ENCODE data around the gene RBBP8NL.

DNA sequence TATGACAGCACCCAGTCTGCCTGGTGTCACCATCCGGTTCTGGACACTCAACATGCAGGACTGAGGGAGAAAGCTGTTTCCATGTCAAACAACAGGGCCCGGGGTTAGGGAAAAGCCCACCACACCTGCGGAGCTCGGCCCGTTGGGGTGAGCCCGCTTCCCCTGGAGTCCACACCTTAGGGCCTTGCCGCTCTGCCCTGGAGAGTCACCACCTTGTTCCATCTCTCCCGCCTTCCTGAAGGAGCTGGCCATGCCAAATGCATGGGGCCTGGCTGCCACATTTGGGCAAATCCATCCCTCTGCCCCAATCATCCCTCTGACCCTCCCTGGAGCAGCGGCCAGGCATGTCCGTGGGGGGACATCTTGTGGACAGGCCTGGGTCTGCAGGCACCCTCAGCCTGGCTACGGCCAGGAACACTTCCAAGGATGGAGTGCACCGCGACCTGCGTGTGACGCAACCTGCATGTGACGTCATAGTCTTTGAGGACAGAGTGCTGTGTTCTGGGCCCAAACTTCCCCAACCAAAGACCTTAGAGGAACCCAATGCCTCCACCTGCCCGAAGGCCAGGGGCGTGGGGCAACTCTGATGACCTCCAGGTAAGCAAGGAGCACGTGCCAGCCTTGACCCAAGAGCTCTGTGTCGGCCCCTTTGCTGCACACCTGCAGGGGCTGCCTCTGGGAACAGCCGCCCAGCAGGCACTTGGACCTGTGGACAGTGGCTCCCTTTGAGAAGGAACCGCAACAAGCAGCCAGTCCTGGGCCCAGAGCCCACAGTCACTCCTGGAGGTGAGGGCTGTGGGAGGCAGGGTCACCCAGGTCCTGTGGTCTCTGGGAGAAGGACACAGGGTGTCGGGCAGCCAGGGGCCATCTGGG, 22.0 kb downstream of the RBBP8NL start:
- TF ChIP-seq, protein P1, sequence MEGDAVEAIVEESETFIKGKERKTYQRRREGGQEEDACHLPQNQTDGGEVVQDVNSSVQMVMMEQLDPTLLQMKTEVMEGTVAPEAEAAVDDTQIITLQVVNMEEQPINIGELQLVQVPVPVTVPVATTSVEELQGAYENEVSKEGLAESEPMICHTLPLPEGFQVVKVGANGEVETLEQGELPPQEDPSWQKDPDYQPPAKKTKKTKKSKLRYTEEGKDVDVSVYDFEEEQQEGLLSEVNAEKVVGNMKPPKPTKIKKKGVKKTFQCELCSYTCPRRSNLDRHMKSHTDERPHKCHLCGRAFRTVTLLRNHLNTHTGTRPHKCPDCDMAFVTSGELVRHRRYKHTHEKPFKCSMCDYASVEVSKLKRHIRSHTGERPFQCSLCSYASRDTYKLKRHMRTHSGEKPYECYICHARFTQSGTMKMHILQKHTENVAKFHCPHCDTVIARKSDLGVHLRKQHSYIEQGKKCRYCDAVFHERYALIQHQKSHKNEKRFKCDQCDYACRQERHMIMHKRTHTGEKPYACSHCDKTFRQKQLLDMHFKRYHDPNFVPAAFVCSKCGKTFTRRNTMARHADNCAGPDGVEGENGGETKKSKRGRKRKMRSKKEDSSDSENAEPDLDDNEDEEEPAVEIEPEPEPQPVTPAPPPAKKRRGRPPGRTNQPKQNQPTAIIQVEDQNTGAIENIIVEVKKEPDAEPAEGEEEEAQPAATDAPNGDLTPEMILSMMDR (IDR thresholded peaks at IDR 0.05): peak; percentile 38 to 70 (median 55)
- TF ChIP-seq POLR2A (IDR thresholded peaks at IDR 0.05): no peak
